Retina (tissue), 1 donor: ENCODE data around the gene APOA4.

Experiments
- DNase-seq: peaks from one replicate; pipeline ENCODE4 v3.0.0-alpha.2; 2016

Gene APOA4

GRCh38 chr11:116773203-116774097 lies 49.7 kb downstream of the APOA4 start:
- no peak for DNase-seq

GRCh38 chr11:116772443-116773202 lies 50.5 kb downstream of the APOA4 start, which contains the start of gene BUD13:
Gene BUD13 (minus strand): TSS chr11:116772987. CDS start chr11:116772964, 23 bp downstream.
- peak; percentile 98 for DNase-seq

GRCh38 chr11:116771935-116772334 lies 51.2 kb downstream of the APOA4 start:
- DNase-seq: peak; percentile 1
